ENCODE data around the gene GAREM1.

The GAREM1 gene

GRCh38 chr18:32435631-32436500 lies 34.8 kb downstream of the GAREM1 start:
- intact Hi-C loops (cut with DNase I), result no loop called here

GRCh38 chr18:32431753-32432152 lies 38.9 kb downstream of the GAREM1 start:
- intact Hi-C loops (cut with DNase I), result no loop called here
- no peak for DNase-seq

More at GRCh38 chr18:32435631-32436500, 34.8 kb downstream of the GAREM1 start:
- DNase-seq, result no peak

- DNase-seq, result no peak
- intact Hi-C loops (cut with DNase I), result no loop called here
Measured at GRCh38 chr18:32429402-32429801, 41.3 kb downstream of the GAREM1 start.

- intact Hi-C loops (cut with DNase I), result no loop called here
- no peak for DNase-seq
Measured at GRCh38 chr18:32427084-32427900, 43.4 kb downstream of the GAREM1 start.

GRCh38 chr18:32425466-32425865 lies 45.2 kb downstream of the GAREM1 start:
- no peak for DNase-seq

GRCh38 chr18:32424696-32425095 lies 46.0 kb downstream of the GAREM1 start:
- peak in 1 of 42 donors; percentile 23 for DNase-seq
- intact Hi-C loops (cut with DNase I), result no loop called here

More at GRCh38 chr18:32425466-32425865, 45.2 kb downstream of the GAREM1 start:
- intact Hi-C loops (cut with DNase I), result no loop called here

- intact Hi-C loops (cut with DNase I), result no loop called here
- no peak for DNase-seq
Measured at GRCh38 chr18:32422978-32423740, 47.5 kb downstream of the GAREM1 start.

- intact Hi-C loops (cut with DNase I), result no loop called here
- no peak for DNase-seq
Measured at GRCh38 chr18:32422201-32422600, 48.5 kb downstream of the GAREM1 start.

GRCh38 chr18:32420084-32420750 lies 50.5 kb downstream of the GAREM1 start:
- intact Hi-C loops (cut with DNase I), result no loop called here
- DNase-seq, result no peak

- no peak for DNase-seq
- intact Hi-C loops (cut with DNase I), result no loop called here
Measured at GRCh38 chr18:32418148-32418547, 52.5 kb downstream of the GAREM1 start.

GRCh38 chr18:32405588-32405987 lies 65.1 kb downstream of the GAREM1 start:
- DNase-seq, result no peak
- intact Hi-C loops (cut with DNase I), result no loop called here

- intact Hi-C loops (cut with DNase I), result no loop called here
- DNase-seq, result no peak
Measured at GRCh38 chr18:32401621-32402020, 69.1 kb downstream of the GAREM1 start.

- no peak for DNase-seq
Measured at GRCh38 chr18:32393407-32393806, 77.3 kb downstream of the GAREM1 start.

GRCh38 chr18:32391126-32391525 lies 79.6 kb downstream of the GAREM1 start:
- no peak for DNase-seq
- intact Hi-C loops (cut with DNase I), result no loop called here

More at GRCh38 chr18:32393407-32393806, 77.3 kb downstream of the GAREM1 start:
- intact Hi-C loops (cut with DNase I), result no loop called here

GRCh38 chr18:32389858-32390257 lies 80.8 kb downstream of the GAREM1 start:
- DNase-seq, result no peak
- intact Hi-C loops (cut with DNase I), result no loop called here

- no peak for DNase-seq
- intact Hi-C loops (cut with DNase I), result no loop called here
Measured at GRCh38 chr18:32389191-32389590, 81.5 kb downstream of the GAREM1 start.

GRCh38 chr18:32386471-32386870 lies 84.2 kb downstream of the GAREM1 start:
- intact Hi-C loops (cut with DNase I), result no loop called here
- no peak for DNase-seq

- no peak for DNase-seq
- intact Hi-C loops (cut with DNase I), result no loop called here
Measured at GRCh38 chr18:32383050-32383819, 87.4 kb downstream of the GAREM1 start.

All from head of caudate nucleus (tissue), 42 donors.